Erythroblast (primary cell): ENCODE measurements around the gene ATP13A5.

Experiments
- GATA1 ChIP-seq: IDR thresholded peaks from 2 replicates; pipeline ENCODE4 v1.6.1; 2011; ENCODE audit warnings: low read depth, mild to moderate bottlenecking, control low read depth, low read length, moderate library complexity
- POLR2A ChIP-seq: IDR thresholded peaks from 2 replicates; pipeline ENCODE4 v1.6.1; 2011; ENCODE audit warnings: mild to moderate bottlenecking, low read length

- TF ChIP-seq POLR2A (no peak), GATA1 (no peak)
These were observed 138.1 kb downstream of the ATP13A5 start for GRCh38 chr3:193240436-193240849.
